K562 (cell line): ENCODE results near the gene GLIS2. TPM values are rescaled to one million over a fixed set of nuclear protein-coding genes. Genes with fewer than 3 reads are reported as not detected.

Experiments
- ETV5 ChIP-seq: sonication (generic); formaldehyde crosslinking; IDR thresholded peaks from 2 replicates; pipeline ENCODE4 v1.4.0; 2020; ENCODE audit warnings: low read depth, mild to moderate bottlenecking, missing genetic modification reagents
- GATA2 ChIP-seq: sonication (generic); formaldehyde crosslinking; IDR thresholded peaks from 2 replicates; pipeline ENCODE4 v1.4.0; 2020; ENCODE audit warnings: mild to moderate bottlenecking, missing genetic modification reagents
- HMG20A ChIP-seq: fragments of 450-650 bp; formaldehyde crosslinking; conservative IDR thresholded peaks from 2 replicates; pipeline ENCODE4 v1.4.0; 2020; ENCODE audit warnings: mild to moderate bottlenecking, mixed read lengths
- JUNB ChIP-seq: fragments of 450-650 bp; formaldehyde crosslinking; conservative IDR thresholded peaks from 2 replicates; pipeline ENCODE4 v1.4.0; 2020; ENCODE audit warnings: mild to moderate bottlenecking
- JUND ChIP-seq, 2 experiments: IDR thresholded peaks; 2 replicates in 1 of 2; 3 replicates in 1 of 2; pipeline ENCODE4 v1.6.1; 2011; ENCODE audit warnings: borderline replicate concordance in 2 of 2, low read depth in 2 of 2, low read length in 2 of 2, improper control_type of control experiment in 1 of 2, missing biosample characterization in 1 of 2, missing genetic modification characterization in 1 of 2, missing genetic modification reagents in 1 of 2
- NUFIP1 ChIP-seq: fragments of 450-650 bp; IDR thresholded peaks from 2 replicates; pipeline ENCODE4 v1.6.1; 2018; ENCODE audit not compliant: partially characterized antibody
- PHB ChIP-seq: fragments of 250-450 bp; sonication (Bioruptor Pico); IDR thresholded peaks from 2 replicates; pipeline ENCODE4 v1.5.0; 2021
- PKNOX1 ChIP-seq: fragments of 450-650 bp; IDR thresholded peaks from 2 replicates; pipeline ENCODE4 v1.6.1; 2016
- POLR2G ChIP-seq: fragments of 200-400 bp; formaldehyde crosslinking; IDR thresholded peaks from 2 replicates; pipeline ENCODE4 v1.6.1; 2017; ENCODE audit warnings: low read depth, mild to moderate bottlenecking, antibody characterized with exemption, low read length, moderate library complexity
- SPI1 ChIP-seq: IDR thresholded peaks from 2 replicates; pipeline ENCODE4 v1.6.1; 2011; ENCODE audit warnings: low read depth, low read length, control low read depth, borderline replicate concordance
- TEAD4 ChIP-seq, 2 experiments: sonication (generic) in 1 of 2; formaldehyde crosslinking in 1 of 2; IDR thresholded peaks; 2 replicates each; pipeline versions ENCODE4 v1.6.1 to v1.8.0; 2012 to 2022; ENCODE audit warnings: borderline replicate concordance in 1 of 2, inconsistent platforms in 1 of 2, low read length in 1 of 2, mild to moderate bottlenecking in 1 of 2, missing genetic modification reagents in 1 of 2
- YY1 ChIP-seq, 3 experiments: IDR thresholded peaks; 2 replicates each; pipeline ENCODE4 v1.6.1; 2011; ENCODE audit warnings: low read length in 2 of 3, mild to moderate bottlenecking in 2 of 3, moderate library complexity in 2 of 3, borderline replicate concordance in 1 of 3, control low read depth in 1 of 3, low read depth in 1 of 3; ENCODE audit not compliant: insufficient read depth in 3 of 3, insufficient replicate concordance in 2 of 3, control insufficient read depth in 1 of 3, insufficient read length in 1 of 3; ENCODE audit errors: extremely low read depth in 1 of 3
- ZBED1 ChIP-seq: IDR thresholded peaks from 2 replicates; pipeline ENCODE4 v1.6.1; 2014
- ZNF121 ChIP-seq: sonication (generic); formaldehyde crosslinking; conservative IDR thresholded peaks from 2 replicates; pipeline ENCODE4 v1.8.0; 2022; ENCODE audit warnings: missing genetic modification reagents
- ZNF184 ChIP-seq: sonication (generic); formaldehyde crosslinking; IDR thresholded peaks from 2 replicates; pipeline ENCODE4 v1.5.0; 2020; ENCODE audit warnings: missing genetic modification reagents
- ZNF766 ChIP-seq: fragments of 200-800 bp; sonication (Bioruptor generic); conservative IDR thresholded peaks from 2 replicates; pipeline ENCODE4 v1.6.1; 2016; ENCODE audit warnings: missing genetic modification characterization, missing compliant biosample characterization
- polyA plus RNA-seq, 8 experiments: library from polyadenylated mRNA; depleted of rRNA in 4 of 8; stranded (reverse) in 5 of 8; unstranded in 3 of 8; fragments of >200 nt; fragmentation: Nextera tagmentation in 2 of 8; fragmentation: Illumina TruSeq in 1 of 8; extraction: Ambion mirVana in 2 of 8; extraction: Trizol in 1 of 8; gene quantifications; 2 replicates each; pipeline versions ENCODE4 v1.2.1 to v1.2.3, GENCODE V29; 2011 to 2014; ENCODE audit warnings: inconsistent platforms in 1 of 8, missing spikeins in 1 of 8
- total RNA-seq, 7 experiments: library from RNA; depleted of rRNA in 6 of 7; stranded (reverse); fragments of >200 nt in 6 of 7; fragmentation: Illumina TruSeq in 2 of 7; extraction: Trizol in 2 of 7; gene quantifications; 2 replicates each; pipeline versions ENCODE4 v1.2.1 to v1.2.3, GENCODE V29; 2011 to 2021; ENCODE audit warnings: low replicate concordance in 1 of 7
- TF ChIP-seq, protein P1 (sequence below): fragments of 450-650 bp; IDR thresholded peaks from 2 replicates; pipeline ENCODE4 v1.6.1; 2017; ENCODE audit warnings: antibody characterized with exemption

Gene GLIS2
- total and polyA plus RNA-seq, 9 of the 15 experiments (the other 6 are each of a cell fraction or from before 2014, with no cell fraction given): 0.10 to 9.0 (median 0.57) TPM

DNA sequence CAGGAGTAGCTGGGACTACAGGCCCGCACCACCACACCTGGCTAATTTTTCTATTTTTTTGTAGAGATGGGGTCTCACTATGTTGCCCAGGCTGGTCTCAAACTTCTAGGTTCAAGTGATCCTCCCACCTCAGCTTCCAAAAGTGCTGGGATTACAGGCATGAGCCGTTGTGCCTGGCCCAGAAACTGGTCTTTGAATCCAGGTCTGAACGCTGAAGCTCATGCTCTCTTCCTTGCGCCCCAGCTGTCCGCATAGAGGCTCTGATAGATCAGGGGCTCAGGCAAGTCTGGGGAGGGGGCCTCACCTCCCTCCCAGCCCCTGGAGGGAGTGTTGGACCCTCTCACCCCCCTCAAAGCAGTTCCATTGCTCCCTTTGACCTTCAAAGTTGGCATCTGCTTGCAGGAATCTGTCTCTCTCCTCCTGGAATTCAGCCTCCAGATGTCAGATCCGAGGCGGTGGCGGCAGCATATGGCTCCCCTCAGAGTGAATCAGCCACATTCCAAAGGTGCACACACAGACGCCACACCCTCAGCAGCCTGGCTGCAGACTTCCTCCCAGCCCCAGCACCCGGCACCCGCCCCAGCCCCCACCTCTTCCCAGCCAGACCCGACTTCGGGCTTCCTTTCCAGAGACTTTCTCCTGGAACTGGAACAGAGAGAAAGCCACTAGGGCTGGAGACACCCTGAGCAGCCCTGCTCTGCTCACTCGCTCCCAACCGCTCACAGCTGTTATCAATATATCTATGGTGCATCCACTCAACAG, 16.9 kb upstream of the GLIS2 start (continued):
- no peak for TF ChIP-seq PKNOX1
- no peak for TF ChIP-seq ZNF184 (CRISPR knock-in tag)
- TF ChIP-seq ZBED1: no peak
- TF ChIP-seq ZNF766 (CRISPR knock-in tag): no peak
- TF ChIP-seq POLR2G: 0 out of 2 replicates have a peak, but pooled peaks have one; percentile 26
- peak; percentile 30; the same call in 1 of the 2 replicates for TF ChIP-seq TEAD4 (IDR thresholded peaks at IDR 0.05; ENCODE audit: low read length)
- no peak for TF ChIP-seq TEAD4 (CRISPR knock-in tag; IDR thresholded peaks at IDR 0.05; ENCODE audit: borderline replicate concordance)
- no peak for TF ChIP-seq JUNB (CRISPR knock-in tag)
- no peak for TF ChIP-seq NUFIP1
- peak; percentile 22; the same call in 1 of the 2 replicates for TF ChIP-seq JUND (IDR thresholded peaks at IDR 0.05; ENCODE audit: borderline replicate concordance, low read depth, low read length)
- TF ChIP-seq JUND (tag; IDR thresholded peaks at IDR 0.05; ENCODE audit: borderline replicate concordance, low read depth, low read length): no peak
- peak; percentile 57; the same call in 1 of the 2 replicates for TF ChIP-seq SPI1
- peak in 1 of 3 experiments; percentile 27 for TF ChIP-seq YY1 (IDR thresholded peaks at IDR 0.05; ENCODE audit: borderline replicate concordance in 1 of 3, control insufficient read depth in 1 of 3, extremely low read depth in 1 of 3, insufficient read depth in 3 of 3, insufficient read length in 1 of 3, insufficient replicate concordance in 2 of 3, low read depth in 1 of 3, low read length in 2 of 3)
- no peak for TF ChIP-seq PHB (CRISPR knock-in tag)
- peak; percentile 90 for TF ChIP-seq ZNF121 (CRISPR knock-in tag)
- TF ChIP-seq HMG20A (CRISPR knock-in tag): no peak
- TF ChIP-seq GATA2: peak; percentile 59; the same call in 1 of the 2 replicates
- TF ChIP-seq, protein P1, sequence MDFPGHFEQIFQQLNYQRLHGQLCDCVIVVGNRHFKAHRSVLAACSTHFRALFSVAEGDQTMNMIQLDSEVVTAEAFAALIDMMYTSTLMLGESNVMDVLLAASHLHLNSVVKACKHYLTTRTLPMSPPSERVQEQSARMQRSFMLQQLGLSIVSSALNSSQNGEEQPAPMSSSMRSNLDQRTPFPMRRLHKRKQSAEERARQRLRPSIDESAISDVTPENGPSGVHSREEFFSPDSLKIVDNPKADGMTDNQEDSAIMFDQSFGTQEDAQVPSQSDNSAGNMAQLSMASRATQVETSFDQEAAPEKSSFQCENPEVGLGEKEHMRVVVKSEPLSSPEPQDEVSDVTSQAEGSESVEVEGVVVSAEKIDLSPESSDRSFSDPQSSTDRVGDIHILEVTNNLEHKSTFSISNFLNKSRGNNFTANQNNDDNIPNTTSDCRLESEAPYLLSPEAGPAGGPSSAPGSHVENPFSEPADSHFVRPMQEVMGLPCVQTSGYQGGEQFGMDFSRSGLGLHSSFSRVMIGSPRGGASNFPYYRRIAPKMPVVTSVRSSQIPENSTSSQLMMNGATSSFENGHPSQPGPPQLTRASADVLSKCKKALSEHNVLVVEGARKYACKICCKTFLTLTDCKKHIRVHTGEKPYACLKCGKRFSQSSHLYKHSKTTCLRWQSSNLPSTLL: no peak
- TF ChIP-seq ETV5 (CRISPR knock-in tag): 0 out of 2 replicates have a peak, but pooled peaks have one; percentile 33
